GM19468 (cell line): ENCODE results near the gene KCTD5.
"Not testable (repeated sequence)": the region's sequence is repeated elsewhere in the genome, so short reads cannot be mapped to it uniquely, and the experiment has no call there.

ENCODE experiments used
- ATAC-seq: cut with Tn5 transposase; IDR thresholded peaks from one replicate; pipeline ENCODE4 v1.9.1; 2021; ENCODE audit warnings: mild to moderate bottlenecking, moderate library complexity, moderate number of reproducible peaks; ENCODE audit not compliant: unreplicated experiment; ENCODE audit errors: extremely low read depth

The KCTD5 gene

DNA sequence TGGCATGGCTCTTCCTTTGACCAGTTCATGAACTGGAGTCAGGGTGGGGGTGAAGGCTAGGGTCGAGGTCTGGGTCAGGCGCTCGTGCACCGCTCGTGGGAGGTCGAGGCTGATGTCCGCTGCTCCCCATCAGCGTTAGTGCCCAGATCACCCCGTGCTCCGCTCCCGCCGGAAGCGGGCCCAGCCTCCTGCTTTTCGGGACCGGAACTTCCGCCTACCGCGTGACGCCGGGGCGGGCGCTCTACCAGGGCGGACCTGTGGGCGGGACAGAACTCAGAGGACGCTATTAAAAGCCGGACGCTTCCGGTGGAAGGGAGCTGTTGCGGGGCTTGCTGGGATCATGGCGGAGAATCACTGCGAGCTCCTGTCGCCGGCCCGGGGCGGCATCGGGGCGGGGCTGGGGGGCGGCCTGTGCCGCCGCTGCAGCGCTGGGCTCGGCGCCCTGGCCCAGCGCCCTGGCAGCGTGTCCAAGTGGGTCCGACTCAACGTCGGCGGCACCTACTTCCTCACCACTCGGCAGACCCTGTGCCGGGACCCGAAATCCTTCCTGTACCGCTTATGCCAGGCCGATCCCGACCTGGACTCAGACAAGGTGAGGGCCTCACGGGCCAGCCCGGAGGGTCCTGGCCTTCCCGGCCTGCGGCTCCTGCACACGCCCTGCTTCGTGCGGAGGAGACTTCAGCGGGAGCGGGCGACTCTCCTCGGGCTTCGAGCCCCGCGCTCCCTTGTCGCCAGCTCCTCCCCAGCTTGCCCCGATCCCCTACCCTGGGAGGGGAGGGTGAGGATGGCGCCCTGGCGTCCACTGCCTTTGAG lies at the start of gene KCTD5:
Gene KCTD5, plus strand, starts transcription at position 315 of the 813 bp plus-strand sequence. Its CDS starts 26 bp downstream, at position 341.
- peak; percentile 38 for ATAC-seq

GRCh38 chr16:2639071-2639721 lies 43.1 kb upstream of the KCTD5 start:
- ATAC-seq: not testable (repeated sequence)

- not testable (repeated sequence) for ATAC-seq
Observed at GRCh38 chr16:2639722-2640072, 42.6 kb upstream of the KCTD5 start.

DNA sequence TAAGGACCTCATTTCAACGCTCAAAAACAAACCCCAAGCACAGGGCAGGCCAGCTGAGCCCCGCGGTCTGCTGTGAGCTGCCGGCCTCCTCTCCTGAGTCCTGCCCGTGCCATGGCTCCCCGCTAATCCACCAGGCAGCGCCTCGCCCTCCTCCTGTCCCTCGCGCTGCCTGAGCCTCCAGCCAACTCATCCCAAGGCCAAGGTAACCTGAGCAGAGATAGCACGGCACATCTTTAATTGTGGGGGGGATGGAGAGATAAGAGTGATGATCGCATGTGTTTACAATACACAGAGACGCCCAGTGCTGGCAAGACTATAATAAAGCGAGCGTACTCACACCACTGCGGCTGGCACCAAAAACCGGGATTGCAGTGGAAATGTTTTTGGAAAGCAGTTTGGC lies 39.8 kb upstream of the KCTD5 start:
- not testable (repeated sequence) for ATAC-seq

DNA sequence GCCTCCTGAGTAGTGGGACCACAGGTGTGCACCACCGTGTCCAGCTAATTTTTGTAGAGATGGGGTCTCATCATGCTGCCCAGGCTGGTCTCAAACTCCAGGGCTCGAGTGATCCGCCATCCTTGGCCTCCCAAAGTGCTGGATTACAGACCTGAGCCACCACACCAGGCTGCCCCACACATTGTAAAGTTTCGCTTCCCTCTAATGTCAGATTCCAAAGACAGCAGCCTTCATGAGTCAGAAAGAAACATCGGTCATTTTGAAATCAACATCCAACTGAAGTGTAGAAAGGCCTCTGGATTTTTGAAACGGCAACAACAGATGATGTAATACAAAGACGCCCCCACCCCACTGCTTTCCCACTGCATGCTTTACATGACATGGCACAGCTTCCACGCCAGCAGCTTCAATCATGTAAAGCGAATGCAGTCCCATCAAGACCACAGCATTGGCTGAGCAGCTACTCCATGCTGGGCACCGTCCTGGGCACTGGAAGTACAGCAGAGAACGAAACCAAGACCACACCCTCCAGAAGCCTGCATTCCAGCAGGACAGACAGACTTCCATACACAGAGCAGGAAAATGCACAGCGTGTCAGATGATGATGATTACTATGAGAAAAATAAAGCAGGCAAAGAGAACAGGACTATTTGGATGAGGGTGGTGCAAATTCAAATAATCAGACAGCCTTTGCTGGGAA lies 37.4 kb upstream of the KCTD5 start:
- ATAC-seq: not testable (repeated sequence)

GRCh38 chr16:2651268-2651871 lies 31.0 kb upstream of the KCTD5 start:
- ATAC-seq: not testable (repeated sequence)

- ATAC-seq: not testable (repeated sequence)
Observed at GRCh38 chr16:2653915-2654314, 28.4 kb upstream of the KCTD5 start.

DNA sequence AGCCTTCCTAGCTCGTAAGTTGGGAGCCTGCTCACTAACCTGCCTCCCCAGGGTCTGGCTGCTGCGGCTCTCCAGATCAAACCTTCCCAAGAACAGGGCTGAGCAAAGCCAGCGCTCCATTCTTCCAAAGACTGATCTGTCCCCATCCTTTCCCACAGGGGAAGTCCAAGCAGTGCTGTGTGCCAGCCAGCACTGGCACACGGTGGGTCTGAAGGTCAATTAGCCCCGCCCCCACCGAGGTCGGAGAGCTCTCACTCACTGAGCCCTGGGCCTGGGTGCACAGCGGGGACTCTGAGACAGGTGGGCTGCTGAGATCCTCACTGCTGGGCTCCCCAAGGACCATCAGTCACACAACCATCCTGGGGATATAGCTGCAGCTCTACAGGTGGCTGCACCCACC lies 27.4 kb upstream of the KCTD5 start:
- ATAC-seq: not testable (repeated sequence)

DNA sequence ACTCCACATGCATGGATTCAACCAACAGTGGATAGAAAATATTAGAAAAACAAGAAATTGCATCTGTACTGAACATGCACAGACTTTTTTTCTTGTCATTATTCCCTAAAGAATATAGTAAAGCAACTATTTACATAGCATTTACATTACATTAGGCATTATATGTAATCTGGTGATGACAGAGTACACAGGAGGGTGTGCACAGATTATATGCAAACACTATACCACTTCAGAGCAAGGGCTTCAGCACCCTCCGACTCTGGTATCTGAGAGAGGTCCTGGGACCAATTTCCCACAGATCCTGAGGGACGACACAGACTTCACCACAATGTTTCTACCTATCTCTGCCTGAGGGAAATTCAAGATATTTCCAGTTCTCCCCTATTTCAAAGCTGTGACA lies 25.3 kb upstream of the KCTD5 start:
- no peak for ATAC-seq

DNA sequence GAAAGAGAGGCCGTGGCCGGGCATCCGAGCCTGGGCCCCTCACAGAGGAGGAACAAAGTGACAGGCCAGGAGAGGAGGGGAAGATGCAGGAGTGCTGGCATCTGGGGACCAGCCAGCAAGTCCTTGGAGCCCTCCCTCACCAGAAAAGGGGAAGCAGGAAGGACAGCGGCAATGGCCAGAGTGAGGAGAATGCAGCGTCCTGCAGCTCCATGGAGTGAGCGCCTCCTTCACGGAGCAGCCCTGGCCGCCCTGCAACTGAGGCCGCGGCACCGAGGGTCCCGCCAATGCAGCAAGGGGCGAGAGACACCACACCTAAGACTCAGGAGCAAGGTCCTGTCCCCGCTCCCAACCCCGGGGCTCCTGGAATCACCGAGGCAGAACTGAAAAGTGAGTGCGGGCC lies 24.5 kb upstream of the KCTD5 start:
- ATAC-seq: not testable (repeated sequence)

- not testable (repeated sequence) for ATAC-seq
Observed at GRCh38 chr16:2659560-2659959, 22.8 kb upstream of the KCTD5 start.

GRCh38 chr16:2660014-2660662 lies 22.2 kb upstream of the KCTD5 start:
- not testable (repeated sequence) for ATAC-seq

DNA sequence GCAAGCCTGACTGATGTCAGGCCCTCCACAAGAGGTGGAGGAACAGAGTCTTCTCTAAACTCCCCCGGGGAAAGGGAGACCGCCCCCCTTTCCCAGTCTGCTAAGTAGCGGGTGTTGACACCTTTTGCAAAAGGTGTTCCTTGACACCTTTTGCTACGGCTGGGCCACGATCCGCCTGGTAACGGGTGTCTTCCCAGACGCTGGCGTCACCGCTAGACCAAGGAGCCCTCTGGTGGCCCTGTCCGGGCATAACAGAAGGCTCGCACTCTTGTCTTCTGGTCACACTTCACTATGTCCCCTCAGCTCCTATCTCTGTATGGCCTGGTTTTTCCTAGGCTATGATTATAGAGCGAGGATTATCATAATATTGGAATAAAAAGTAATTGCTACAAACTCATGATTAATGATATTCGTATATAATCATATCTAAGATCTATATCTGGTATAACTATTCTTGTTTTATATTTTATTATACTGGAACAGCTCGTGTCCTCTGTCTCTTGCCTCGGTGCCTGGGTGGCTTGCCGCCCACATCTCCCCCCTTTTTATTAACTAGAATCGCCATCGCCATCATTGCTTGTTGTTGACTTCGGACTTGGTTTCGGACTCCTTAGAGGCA lies 21.5 kb upstream of the KCTD5 start:
- not testable (repeated sequence) for ATAC-seq

DNA sequence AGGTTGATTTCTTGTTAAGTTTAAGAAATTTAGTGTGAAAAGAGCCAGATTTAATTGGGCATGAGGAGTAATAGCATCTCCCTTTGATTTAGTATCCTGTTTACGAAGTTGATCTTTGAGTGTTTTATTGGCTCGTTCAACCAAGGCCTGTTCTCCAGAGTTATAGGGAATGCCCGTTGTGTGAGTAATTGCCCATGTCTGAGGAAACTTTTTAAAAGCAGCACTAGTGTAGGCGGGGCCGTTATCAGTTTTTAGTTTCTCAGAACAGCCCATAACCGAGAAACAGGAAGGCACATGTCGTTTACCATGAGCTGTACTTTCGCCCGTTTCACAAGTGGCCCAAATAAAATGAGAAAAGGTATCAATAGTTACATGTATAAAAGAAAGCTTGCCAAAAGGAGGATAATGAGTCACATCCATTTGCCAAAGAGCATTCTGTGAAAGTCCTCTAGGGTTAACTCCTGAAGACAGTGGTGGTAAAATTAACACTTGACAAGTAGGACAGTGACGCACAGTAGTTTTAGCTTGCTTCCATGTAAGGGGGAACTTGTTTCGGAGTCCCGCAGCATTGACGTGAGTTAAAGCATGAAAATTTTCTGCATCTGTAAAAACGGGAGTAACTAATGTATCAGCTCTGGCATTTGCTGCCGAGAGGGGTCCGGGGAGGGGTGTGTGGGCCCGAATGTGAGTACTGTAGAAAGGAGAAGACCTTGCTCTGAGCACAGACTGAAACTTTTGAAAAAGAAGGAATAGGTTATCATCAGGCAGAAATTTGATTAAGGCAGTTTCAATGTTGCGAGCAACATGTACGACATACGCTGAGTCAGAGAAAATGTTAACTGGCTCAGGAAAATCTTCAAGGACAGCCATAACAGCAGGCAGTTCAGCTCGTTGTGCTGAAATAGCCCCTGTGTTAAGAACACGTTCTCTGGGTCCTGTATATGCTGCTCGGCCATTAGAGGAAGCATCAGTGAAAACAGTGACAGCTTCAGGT lies 18.5 kb upstream of the KCTD5 start:
- no peak for ATAC-seq

- no peak for ATAC-seq
Observed at GRCh38 chr16:2664574-2664982, 17.7 kb upstream of the KCTD5 start.

- ATAC-seq: not testable (repeated sequence)
Observed at GRCh38 chr16:2666671-2667070, 15.7 kb upstream of the KCTD5 start.

GRCh38 chr16:2669587-2669986 lies 12.7 kb upstream of the KCTD5 start:
- ATAC-seq: not testable (repeated sequence)

DNA sequence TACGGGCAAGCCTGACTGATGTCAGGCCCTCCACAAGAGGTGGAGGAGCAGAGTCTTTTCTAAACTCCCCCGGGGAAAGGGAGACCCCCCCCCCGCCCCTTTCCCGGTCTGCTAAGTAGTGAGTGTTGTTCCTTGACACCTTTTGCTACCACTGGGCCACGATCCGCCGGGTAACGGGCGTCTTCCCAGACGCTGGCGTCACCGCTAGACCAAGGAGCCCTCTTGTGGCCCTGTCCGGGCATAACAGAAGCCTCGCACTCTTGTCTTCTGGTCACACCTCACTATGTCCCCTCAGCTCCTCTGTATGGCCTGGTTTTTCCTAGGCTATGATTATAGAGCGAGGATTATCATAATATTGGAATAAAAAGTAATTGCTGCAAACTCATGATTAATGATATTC lies 12.3 kb upstream of the KCTD5 start:
- ATAC-seq: not testable (repeated sequence)
